ENCODE results near the gene PLXNA2. TPM values are rescaled to one million over a fixed set of nuclear protein-coding genes. Genes with fewer than 3 reads are reported as not detected.

The PLXNA2 gene
- total and polyA plus RNA-seq, 2 donors (not counting 3 experiments of a cell fraction or from before 2014, with no cell fraction given) = 42.6 to 229 TPM

- dilution Hi-C loops (cut with MboI; ENCODE audit: extremely low pct_ligation_motif_present, low sequenced_read_pairs) = loop anchor here (25.0 kb wide), 1 partner anchor 95 kb away; no protein-coding TSS in a partner anchor
- H3K4me3 ChIP-seq (replicated peaks in 1 of 3; ENCODE audit: insufficient read depth in 1 of 3, low read depth in 1 of 3, low read length in 3 of 3) = no peak overlapping the region
- H3K27me3 ChIP-seq (ENCODE audit: control insufficient read depth in 2 of 2, insufficient read depth in 2 of 2, low read length in 2 of 2) = no peaks in the 10 kb centered on the region
- H3K79me2 ChIP-seq (ENCODE audit: control insufficient read depth, insufficient read depth, low read length) = peaks cover 100% of the 10 kb centered on the region
- no peaks in the 10 kb centered on the region for H3K9me3 ChIP-seq (replicated peaks; ENCODE audit: control insufficient read depth, insufficient read depth, low read length)
- H4K20me1 ChIP-seq (replicated peaks; ENCODE audit: control insufficient read depth, extremely low read depth, insufficient read depth, low read length) = no peaks in the 10 kb centered on the region
- no peaks in the 10 kb centered on the region for H3K9me1 ChIP-seq (replicated peaks; ENCODE audit: control insufficient read depth, extremely low read depth, insufficient read depth, low read length)
- H3K27ac ChIP-seq (ENCODE audit: insufficient read depth, low read depth, low read length) = peak overlapping the region; percentile 13
- FAIRE-seq = no peak
- TF ChIP-seq POLR2AphosphoS5 (IDR thresholded peaks at IDR 0.05; ENCODE audit: insufficient read depth, low read depth, low read length) (peak; percentile 12), CTCF (IDR thresholded peaks at IDR 0.05; ENCODE audit: extremely low read depth in 1 of 2, insufficient read depth in 1 of 2, low read depth in 1 of 2, low read length in 2 of 2) (no peak)
- DNase-seq (ENCODE audit: low read depth, low spot score) = no peak
- intact Hi-C loops (cut with micrococcal nuclease) = loop anchor here (1.0 kb wide), 1 partner anchor 9 kb away; no protein-coding TSS in a partner anchor
- H3K36me3 ChIP-seq (ENCODE audit: control insufficient read depth in 2 of 2, extremely low read depth in 1 of 2, insufficient read depth in 2 of 2, low read length in 2 of 2) = peaks cover 11 to 12% of the 10 kb centered on the region in 2 experiments
- ChIA-PET POLR2A (interaction anchor here (0.8 to 1.8 kb wide), 3 partner anchors 11 to 20 kb away, joined by 3 to 11 read pairs (median 4); no protein-coding TSS in a partner anchor), CTCF (interaction anchor here (1.0 to 15.2 kb wide), 6 partner anchors 10 to 235 kb away, joined by 3 to 714 read pairs (median 8); partner anchors contain the start of gene PLXNA2)
- H2AFZ ChIP-seq (ENCODE audit: low read depth, low read length) = no peak overlapping the region
- peaks cover 69% of the 10 kb centered on the region for H3K4me1 ChIP-seq (ENCODE audit: control insufficient read depth, extremely low read depth, insufficient read depth, low read length)
- no TSS peak for BruUV-seq (replicated peaks)
- no peak overlapping the region for H3K9ac ChIP-seq (replicated peaks; ENCODE audit: extremely low read depth, insufficient read depth, low read length)
- no peak overlapping the region for H3K4me2 ChIP-seq (ENCODE audit: insufficient read depth, low read length)
Observed at GRCh38 chr1:208232662-208233038, 11.5 kb downstream of the PLXNA2 start.

- BruUV-seq (replicated peaks) = no TSS peak
- H3K9ac ChIP-seq (replicated peaks; ENCODE audit: extremely low read depth, insufficient read depth, low read length) = no peak overlapping the region
- no peak for TF ChIP-seq CTCF (IDR thresholded peaks at IDR 0.05; ENCODE audit: extremely low read depth in 1 of 2, insufficient read depth in 1 of 2, low read depth in 1 of 2, low read length in 2 of 2)
- no peak for TF ChIP-seq EZH2 (IDR thresholded peaks at IDR 0.05; ENCODE audit: borderline replicate concordance, low read depth, low read length, severe bottlenecking)
- TF ChIP-seq GATA2 (IDR thresholded peaks at IDR 0.05; ENCODE audit: insufficient read depth, insufficient read length, low read depth, low read length) = no peak
- TF ChIP-seq FOS (IDR thresholded peaks at IDR 0.05; ENCODE audit: borderline replicate concordance, insufficient read depth, low read length) = peak; percentile 25
- TF ChIP-seq POLR2AphosphoS5 (IDR thresholded peaks at IDR 0.05; ENCODE audit: insufficient read depth, low read depth, low read length) = no peak
- TF ChIP-seq MAX (IDR thresholded peaks at IDR 0.05; ENCODE audit: insufficient read depth, insufficient read length) = no peak
- peaks cover 69% of the 10 kb centered on the region for H3K4me1 ChIP-seq (ENCODE audit: control insufficient read depth, extremely low read depth, insufficient read depth, low read length)
- peaks cover 100% of the 10 kb centered on the region for H3K79me2 ChIP-seq (ENCODE audit: control insufficient read depth, insufficient read depth, low read length)
- H3K4me3 ChIP-seq (replicated peaks in 1 of 3; ENCODE audit: insufficient read depth in 1 of 3, low read depth in 1 of 3, low read length in 3 of 3) = no peak overlapping the region
- no peaks in the 10 kb centered on the region for H3K9me1 ChIP-seq (replicated peaks; ENCODE audit: control insufficient read depth, extremely low read depth, insufficient read depth, low read length)
- FAIRE-seq (peak; percentile 65), DNase-seq (ENCODE audit: low read depth, low spot score) (peak; percentile 58)
- no peak overlapping the region for H3K4me2 ChIP-seq (ENCODE audit: insufficient read depth, low read length)
- H4K20me1 ChIP-seq (replicated peaks; ENCODE audit: control insufficient read depth, extremely low read depth, insufficient read depth, low read length) = no peaks in the 10 kb centered on the region
- no peak overlapping the region for H2AFZ ChIP-seq (ENCODE audit: low read depth, low read length)
- H3K36me3 ChIP-seq (ENCODE audit: control insufficient read depth in 2 of 2, extremely low read depth in 1 of 2, insufficient read depth in 2 of 2, low read length in 2 of 2) = peaks cover 11 to 12% of the 10 kb centered on the region in 2 experiments
- no peaks in the 10 kb centered on the region for H3K9me3 ChIP-seq (replicated peaks; ENCODE audit: control insufficient read depth, insufficient read depth, low read length)
- peak overlapping the region; percentile 13 for H3K27ac ChIP-seq (ENCODE audit: insufficient read depth, low read depth, low read length)
- intact Hi-C loops (cut with micrococcal nuclease) (loop anchor here (1.0 kb wide), 1 partner anchor 9 kb away; no protein-coding TSS in a partner anchor), dilution Hi-C loops (cut with MboI; ENCODE audit: extremely low pct_ligation_motif_present, low sequenced_read_pairs) (loop anchor here (25.0 kb wide), 1 partner anchor 95 kb away; no protein-coding TSS in a partner anchor)
- H3K27me3 ChIP-seq (ENCODE audit: control insufficient read depth in 2 of 2, insufficient read depth in 2 of 2, low read length in 2 of 2) = no peaks in the 10 kb centered on the region
- CTCF ChIA-PET = interaction anchor here (1.0 to 15.2 kb wide), 6 partner anchors 10 to 234 kb away, joined by 3 to 714 read pairs (median 8); partner anchors contain the start of gene PLXNA2
- POLR2A ChIA-PET = interaction anchor here (0.8 kb wide), 2 partner anchors 11 to 19 kb away, joined by 3 to 4 read pairs; no protein-coding TSS in a partner anchor
Observed at GRCh38 chr1:208231881-208232661, 12.1 kb downstream of the PLXNA2 start.
